CD4-positive, CD25-positive, alpha-beta regulatory T cell (primary cell): ENCODE measurements around the gene PIEZO1. TPM values are rescaled to one million over a fixed set of nuclear protein-coding genes. Genes with fewer than 3 reads are reported as not detected.

ENCODE experiments used
- ATAC-seq, 2 donors: fragments of 150-1000 bp; cut with Tn5 transposase; one replicate each; pipeline ENCODE4 v1.10.0; 2021; ENCODE audit warnings: low read depth in 2 of 2, moderate number of reproducible peaks in 2 of 2, moderate library complexity in 1 of 2
- DNase-seq, 3 donors: peaks; one replicate each; pipeline versions ENCODE4 v3.0.0 to v3.0.0-alpha.2; 2012 to 2022; ENCODE audit warnings: mixed read lengths in 1 of 3
- H3K27ac ChIP-seq: one replicate; pipeline ENCODE4 v1.7.0; 2013; ENCODE audit warnings: mild to moderate bottlenecking, low read length; ENCODE audit not compliant: insufficient read depth, poor library complexity, severe bottlenecking
- H3K27me3 ChIP-seq: one replicate; pipeline ENCODE4 v1.7.0; 2013; ENCODE audit warnings: low read length; ENCODE audit not compliant: control insufficient read depth, insufficient read depth
- H3K36me3 ChIP-seq: one replicate; pipeline ENCODE4 v1.7.0; 2013; ENCODE audit warnings: mild to moderate bottlenecking, low read length, moderate library complexity; ENCODE audit not compliant: control insufficient read depth, insufficient read depth
- H3K4me1 ChIP-seq: 2 replicates; pipeline ENCODE4 v1.7.0; 2013; ENCODE audit warnings: mild to moderate bottlenecking, low read length; ENCODE audit not compliant: insufficient read depth, control insufficient read depth, poor library complexity, severe bottlenecking
- H3K4me3 ChIP-seq: one replicate; pipeline ENCODE4 v1.7.0; 2013; ENCODE audit warnings: low read depth, mild to moderate bottlenecking, low read length, moderate library complexity
- H3K9me3 ChIP-seq, 2 experiments: 1 replicate in 1 of 2; 2 replicates in 1 of 2; pipeline ENCODE4 v1.7.0; 2013; ENCODE audit warnings: low read length in 2 of 2, mild to moderate bottlenecking in 1 of 2, moderate library complexity in 1 of 2; ENCODE audit not compliant: control insufficient read depth in 2 of 2
- H3K27ac Mint-ChIP-seq, 3 donors: one replicate each; pipeline ENCODE4 v1.8.0; 2020 to 2022; ENCODE audit warnings: mild to moderate bottlenecking in 3 of 3, mixed read lengths in 3 of 3, moderate library complexity in 2 of 3
- H3K27me3 Mint-ChIP-seq: one replicate; pipeline ENCODE4 v1.8.0; 2022; ENCODE audit warnings: mild to moderate bottlenecking, mixed read lengths
- H3K36me3 Mint-ChIP-seq: one replicate; pipeline ENCODE4 v1.8.0; 2020; ENCODE audit warnings: mixed read lengths
- H3K4me1 Mint-ChIP-seq, 4 donors: one replicate each; pipeline ENCODE4 v1.8.0; 2020 to 2022; ENCODE audit warnings: mixed read lengths in 4 of 4, mild to moderate bottlenecking in 1 of 4
- H3K4me3 Mint-ChIP-seq, 4 donors: one replicate each; pipeline ENCODE4 v1.8.0; 2020 to 2022; ENCODE audit warnings: mild to moderate bottlenecking in 4 of 4, mixed read lengths in 4 of 4, moderate library complexity in 3 of 4
- H3K9me3 Mint-ChIP-seq, 7 donors: one replicate each; pipeline ENCODE4 v1.8.0; 2020 to 2022; ENCODE audit warnings: mixed read lengths in 7 of 7, mild to moderate bottlenecking in 3 of 7, moderate library complexity in 2 of 7
- polyA plus RNA-seq, 4 donors: library from polyadenylated mRNA; unstranded; fragments of 300-500 nt; fragmentation: Illumina TruSeq; gene quantifications; one replicate each; pipeline ENCODE4 v1.2.3, GENCODE V29; 2021
- total RNA-seq: library from RNA; stranded (reverse); gene quantifications from one replicate; pipeline ENCODE4 v1.2.3, GENCODE V29; 2022

Gene PIEZO1
- total and polyA plus RNA-seq, 5 donors from 2014 or later: 18.1 to 337 (median 20.2) TPM

DNA sequence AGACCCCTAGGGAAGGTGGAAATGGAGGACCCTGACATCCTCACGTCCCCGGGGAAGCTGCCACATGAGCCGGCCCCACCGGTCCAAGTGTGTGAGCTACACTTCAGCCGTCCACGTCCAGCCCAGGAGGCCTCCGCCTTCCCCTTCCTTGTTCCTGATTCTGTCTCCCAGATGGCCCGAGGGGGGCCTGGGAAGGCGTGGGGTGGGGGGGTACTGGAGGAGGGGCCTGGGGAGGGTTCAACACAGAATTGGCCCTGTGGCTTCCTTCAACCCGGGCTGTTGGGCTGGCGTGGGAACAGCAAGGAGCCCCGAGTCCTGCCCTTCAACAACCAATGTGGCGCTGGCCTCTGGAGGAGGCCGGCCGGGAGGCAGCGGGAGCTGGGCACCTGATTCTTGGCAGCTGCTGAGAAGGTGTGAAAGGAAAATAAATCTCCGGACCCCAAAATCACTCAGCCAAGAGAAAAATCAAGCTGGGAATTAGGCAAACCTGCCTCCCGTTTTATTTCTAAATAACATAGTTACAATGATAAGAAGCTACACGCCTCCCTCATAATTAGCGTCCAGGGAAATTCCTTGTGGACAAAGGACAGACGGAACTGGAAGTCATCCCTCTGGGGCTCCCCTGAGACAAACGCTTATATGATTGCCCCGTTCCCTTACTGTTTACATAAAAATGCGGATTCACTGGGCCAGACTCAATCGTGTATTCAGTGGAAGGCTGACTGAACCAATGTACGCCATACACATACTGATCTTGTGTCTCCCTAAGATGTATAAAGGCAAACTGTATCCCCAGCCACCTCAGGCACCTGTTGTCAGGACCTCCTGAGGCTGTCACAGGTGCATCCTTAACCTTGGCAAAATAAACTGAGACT, 28.5 kb upstream of the PIEZO1 start:
- Histone ChIP-seq H3K36me3 (peaks cover 8% of the 10 kb centered on the region), H3K4me3 (no peak overlapping the region), H3K4me1 (peaks cover 36% of the 10 kb centered on the region), H3K9me3 (no peaks in the 10 kb centered on the region), H3K27me3 (no peaks in the 10 kb centered on the region), H3K27ac (no peak overlapping the region)
- no peaks in the 10 kb centered on the region for H3K9me3 Mint-ChIP-seq
- ATAC-seq (no peak), DNase-seq (no peak)
- peaks cover under 1% of the 10 kb centered on the region for H3K36me3 Mint-ChIP-seq
- H3K4me3 Mint-ChIP-seq: peak overlapping the region; percentile 46 to 77 (median 61)
- peaks cover 0 to 25% (median 0%) of the 10 kb centered on the region in 4 donors for H3K4me1 Mint-ChIP-seq
- peak overlapping the region in 1 of 3 donors; percentile 69 for H3K27ac Mint-ChIP-seq
- H3K27me3 Mint-ChIP-seq: no peaks in the 10 kb centered on the region

DNA sequence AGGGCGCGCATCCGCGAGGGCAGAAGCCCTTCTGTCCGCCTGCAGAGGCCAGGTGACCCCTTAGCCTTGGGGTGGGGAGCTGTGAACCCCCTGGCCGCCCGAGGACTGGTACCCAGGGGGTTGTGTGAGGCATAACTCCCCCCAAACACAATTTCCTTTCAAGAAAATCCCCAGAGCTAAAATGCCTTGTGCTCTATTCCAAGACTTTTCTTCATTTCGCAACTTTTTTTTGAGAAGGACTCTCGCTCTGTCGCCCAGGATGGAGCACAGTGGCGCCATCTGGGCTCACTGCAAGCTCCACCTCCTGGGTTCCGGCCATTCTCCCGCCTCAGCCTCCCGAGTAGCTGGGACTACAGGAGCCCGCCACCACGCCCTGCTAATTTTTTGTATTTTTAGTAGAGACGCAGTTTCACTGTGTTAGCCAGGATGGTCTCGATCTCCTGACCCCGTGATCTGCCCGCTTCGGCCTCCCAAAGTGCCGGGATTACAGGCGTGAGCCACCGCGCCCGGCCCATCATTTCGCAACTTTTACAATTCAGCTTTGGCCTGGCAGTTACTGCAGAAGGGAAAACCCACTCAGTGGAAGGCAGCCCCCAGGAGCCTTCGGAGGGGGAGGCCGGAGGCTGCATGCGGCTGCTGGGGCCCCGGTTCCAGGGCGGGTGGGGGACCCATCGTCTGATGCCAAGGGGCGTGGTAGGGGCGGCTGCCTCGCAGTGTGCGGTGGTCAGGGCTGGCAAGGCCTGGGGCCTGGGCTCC, 27.7 kb upstream of the PIEZO1 start:
- Mint-ChIP-seq H3K4me1 (peaks cover 0 to 25% (median 0%) of the 10 kb centered on the region in 4 donors), H3K27me3 (no peaks in the 10 kb centered on the region), H3K36me3 (peaks cover 3% of the 10 kb centered on the region), H3K27ac (peak overlapping the region in 2 of 3 donors; percentile 31 to 63), H3K9me3 (no peaks in the 10 kb centered on the region), H3K4me3 (peak overlapping the region; percentile 80 to 97 (median 84))
- Histone ChIP-seq H3K9me3 (no peaks in the 10 kb centered on the region), H3K36me3 (peaks cover 8% of the 10 kb centered on the region), H3K4me1 (peaks cover 36% of the 10 kb centered on the region), H3K27ac (peak overlapping the region; percentile 81), H3K4me3 (peak overlapping the region; percentile 59), H3K27me3 (no peaks in the 10 kb centered on the region)
- ATAC-seq: no peak
- DNase-seq: no peak

DNA sequence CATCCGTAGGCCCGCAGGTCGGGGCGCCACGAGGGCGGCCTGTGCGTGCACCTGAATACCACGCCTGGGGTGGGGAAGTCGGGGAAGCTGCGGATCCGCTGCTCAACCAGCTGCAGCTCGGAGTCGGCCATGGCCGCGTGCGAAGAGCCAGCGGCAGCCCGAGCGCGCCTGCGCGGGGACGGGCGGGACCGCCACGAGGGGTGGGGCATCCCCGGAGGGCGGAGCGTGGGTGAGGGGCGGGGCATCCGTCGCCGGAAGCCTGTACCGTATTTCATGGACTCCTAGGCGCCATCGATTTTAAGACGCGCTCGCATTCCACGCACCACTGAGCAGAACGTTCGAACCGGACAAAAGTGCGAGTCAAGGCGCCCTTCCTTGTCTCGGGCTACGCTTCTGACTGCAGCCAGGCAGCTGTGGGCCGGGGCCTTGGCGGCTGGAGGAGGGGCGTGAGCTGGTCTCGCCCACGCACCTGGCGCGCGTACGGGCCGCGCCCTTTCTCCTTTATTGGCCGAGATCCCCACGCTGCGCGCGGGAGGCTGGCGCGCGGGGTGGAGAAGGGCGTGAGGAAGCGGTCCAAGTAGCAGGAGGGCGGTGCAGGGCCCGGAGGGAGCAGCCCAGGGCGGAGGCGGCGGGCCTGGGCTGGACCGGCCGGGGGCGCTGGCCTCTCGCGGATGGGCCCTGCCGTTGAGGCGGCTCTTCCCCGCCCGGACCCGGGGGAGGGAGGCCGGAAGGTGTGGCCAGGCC, 26.9 kb upstream of the PIEZO1 start, which contains the start of gene APRT:
TSS of gene APRT (minus strand) at position 160 of the 744 bp plus-strand sequence. CDS start at position 131, 29 bp downstream.
- no peaks in the 10 kb centered on the region for H3K9me3 Mint-ChIP-seq
- peaks cover 36% of the 10 kb centered on the region for H3K4me1 ChIP-seq
- peak within 1 kb of the TSS; percentile 81 for H3K27ac ChIP-seq
- peak; percentile 84 to 88 for ATAC-seq
- H3K27ac Mint-ChIP-seq: peak within 1 kb of the TSS; percentile 90 to 98 (median 97)
- peaks cover 0 to 27% (median 0%) of the 10 kb centered on the region in 4 donors for H3K4me1 Mint-ChIP-seq
- H3K27me3 Mint-ChIP-seq: no peaks in the 10 kb centered on the region
- peak within 1 kb of the TSS; percentile 96 to 98 (median 97) for H3K4me3 Mint-ChIP-seq
- peak; percentile 92 to 97 (median 94) for DNase-seq
- peaks cover 3% of the 10 kb centered on the region for H3K36me3 Mint-ChIP-seq
- no peaks in the 10 kb centered on the region for H3K27me3 ChIP-seq
- peak within 1 kb of the TSS; percentile 61 for H3K4me3 ChIP-seq
- H3K36me3 ChIP-seq: peaks cover 8% of the 10 kb centered on the region
- no peaks in the 10 kb centered on the region for H3K9me3 ChIP-seq

DNA sequence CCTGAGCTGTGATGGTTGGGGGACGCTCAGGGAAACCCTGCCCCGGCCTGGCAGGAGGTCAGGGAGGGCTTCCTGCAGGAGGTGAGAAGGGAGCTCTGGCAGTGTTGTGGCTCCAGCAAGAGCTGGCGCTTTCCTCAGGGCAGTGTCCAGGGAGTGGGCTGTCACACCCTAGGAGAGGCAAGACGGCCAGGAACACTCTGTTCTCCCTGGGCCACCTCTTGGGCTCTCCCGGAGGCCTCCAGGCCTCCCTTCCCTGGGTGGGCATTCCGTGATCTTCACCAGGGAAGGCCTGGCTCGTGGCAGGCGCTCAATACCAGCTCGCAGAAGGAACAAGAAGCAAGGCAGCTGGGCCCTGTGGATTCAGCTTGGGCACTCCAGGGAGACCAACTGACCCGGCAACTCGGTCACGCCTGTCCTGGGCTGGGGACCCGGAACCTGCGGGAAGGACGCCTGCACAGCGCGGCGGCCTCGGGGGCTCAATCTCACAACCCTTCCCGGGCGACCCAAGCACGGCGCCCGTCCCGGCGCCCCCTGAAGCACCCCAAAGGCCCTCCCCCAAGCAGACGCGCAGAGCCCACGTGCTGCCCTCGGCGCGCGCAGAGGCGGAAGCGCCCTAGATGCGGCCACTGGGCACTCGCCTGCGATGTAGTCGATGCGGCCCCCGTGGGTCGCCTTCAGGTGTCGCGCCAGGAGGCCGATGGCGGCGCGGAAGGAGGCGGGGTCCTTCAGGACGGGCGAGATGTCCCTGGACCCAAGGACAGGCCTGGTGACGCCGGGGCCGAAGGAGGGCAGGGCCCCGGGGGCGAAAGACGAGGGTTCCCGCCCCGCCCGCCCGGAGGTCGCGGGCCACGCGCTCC, 26.1 kb upstream of the PIEZO1 start:
- Histone ChIP-seq H3K4me1 (peaks cover 36% of the 10 kb centered on the region), H3K27ac (peak overlapping the region; percentile 81), H3K27me3 (no peaks in the 10 kb centered on the region), H3K9me3 (no peaks in the 10 kb centered on the region), H3K4me3 (peak overlapping the region; percentile 61), H3K36me3 (peaks cover 8% of the 10 kb centered on the region)
- no peaks in the 10 kb centered on the region for H3K27me3 Mint-ChIP-seq
- H3K4me1 Mint-ChIP-seq: peaks cover 0 to 27% (median 0%) of the 10 kb centered on the region in 4 donors
- peaks cover 3% of the 10 kb centered on the region for H3K36me3 Mint-ChIP-seq
- peak overlapping the region; percentile 86 to 97 (median 88) for H3K4me3 Mint-ChIP-seq
- DNase-seq: peak; percentile 59 to 78 (median 68)
- ATAC-seq: peak; percentile 40 to 55
- H3K27ac Mint-ChIP-seq: peak overlapping the region; percentile 90 to 96 (median 93)
- H3K9me3 Mint-ChIP-seq: no peaks in the 10 kb centered on the region

DNA sequence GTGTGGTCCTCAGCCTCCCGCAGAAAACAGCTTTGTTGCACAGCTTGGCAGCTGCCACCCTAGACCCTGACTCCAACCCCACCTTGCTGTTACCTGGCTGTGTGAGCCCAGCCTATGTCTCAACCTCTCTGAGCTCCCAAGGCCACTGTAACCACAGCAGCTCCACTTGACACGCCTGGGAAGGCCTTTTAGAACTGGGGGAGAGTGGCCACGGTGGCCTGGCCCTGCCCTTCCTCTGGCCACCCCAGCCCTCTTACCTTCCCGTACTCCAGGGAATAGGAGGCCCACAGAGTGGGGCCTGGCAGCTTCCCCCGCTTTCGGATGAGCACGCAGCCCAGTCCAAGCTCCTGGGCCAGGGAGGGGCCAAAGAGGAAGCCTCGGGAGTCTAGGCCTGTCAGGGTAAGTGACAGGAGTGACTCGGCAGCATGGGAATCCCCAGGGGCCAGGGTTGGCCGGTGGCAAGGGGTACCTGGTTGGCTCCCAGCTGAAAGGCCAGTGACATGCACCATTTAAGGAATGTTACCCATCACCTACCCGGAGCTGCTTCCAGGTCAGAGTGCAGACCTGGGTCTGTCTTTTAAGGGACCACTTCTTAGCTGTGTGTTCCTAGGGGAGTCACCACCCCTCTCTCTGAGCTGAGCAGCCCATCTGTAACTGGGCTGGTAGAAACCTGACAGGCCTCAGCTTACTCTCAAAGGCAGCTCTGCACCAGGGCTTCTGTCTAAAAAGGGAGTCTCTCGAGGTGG, 25.3 kb upstream of the PIEZO1 start:
- Histone ChIP-seq H3K4me1 (peaks cover 36% of the 10 kb centered on the region), H3K27me3 (no peaks in the 10 kb centered on the region), H3K9me3 (no peaks in the 10 kb centered on the region), H3K27ac (peak overlapping the region; percentile 81), H3K4me3 (peak overlapping the region; percentile 61), H3K36me3 (peaks cover 8% of the 10 kb centered on the region)
- H3K27me3 Mint-ChIP-seq: no peaks in the 10 kb centered on the region
- peaks cover 3% of the 10 kb centered on the region for H3K36me3 Mint-ChIP-seq
- H3K27ac Mint-ChIP-seq: peak overlapping the region in 2 of 3 donors; percentile 56 to 90
- peak overlapping the region; percentile 86 to 97 (median 88) for H3K4me3 Mint-ChIP-seq
- ATAC-seq (no peak), DNase-seq (no peak)
- H3K4me1 Mint-ChIP-seq: peaks cover 0 to 27% (median 0%) of the 10 kb centered on the region in 4 donors
- no peaks in the 10 kb centered on the region for H3K9me3 Mint-ChIP-seq

DNA sequence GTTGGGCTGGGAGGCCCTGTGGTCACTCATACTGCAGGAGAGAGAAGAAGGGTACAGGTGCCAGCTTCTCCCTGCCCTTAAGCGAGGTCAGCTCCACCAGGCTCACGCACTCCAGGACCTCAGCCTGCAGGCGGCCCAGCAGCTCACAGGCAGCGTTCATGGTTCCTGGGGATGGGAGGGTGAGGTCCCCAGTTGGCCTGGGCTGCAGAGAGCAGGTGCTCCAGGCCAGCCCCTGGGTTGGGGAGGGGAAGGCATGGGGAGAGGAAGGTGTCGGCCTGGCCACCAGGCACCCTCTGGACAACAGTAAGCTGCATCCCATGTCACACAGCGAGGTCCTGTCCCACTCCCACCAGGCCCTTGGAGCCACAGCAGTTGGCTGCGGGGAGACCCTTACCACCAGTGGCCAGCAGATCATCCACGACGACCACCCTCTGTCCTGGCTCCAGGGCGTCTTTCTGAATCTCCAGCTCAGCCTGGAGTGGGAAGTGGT, 24.7 kb upstream of the PIEZO1 start:
- no peak overlapping the region for H3K27ac Mint-ChIP-seq
- Histone ChIP-seq H3K4me1 (peaks cover 39% of the 10 kb centered on the region), H3K27ac (no peak overlapping the region), H3K27me3 (no peaks in the 10 kb centered on the region), H3K9me3 (no peaks in the 10 kb centered on the region), H3K36me3 (peaks cover 8% of the 10 kb centered on the region), H3K4me3 (no peak overlapping the region)
- DNase-seq (no peak), ATAC-seq (no peak)
- no peaks in the 10 kb centered on the region for H3K27me3 Mint-ChIP-seq
- H3K36me3 Mint-ChIP-seq: peaks cover 3% of the 10 kb centered on the region
- peak overlapping the region; percentile 65 to 97 (median 87) for H3K4me3 Mint-ChIP-seq
- H3K4me1 Mint-ChIP-seq: peaks cover 0 to 27% (median 0%) of the 10 kb centered on the region in 4 donors
- H3K9me3 Mint-ChIP-seq: no peaks in the 10 kb centered on the region
